IPS-15b (cell line): ENCODE data around the gene PRSS53.
"Not testable (repeated sequence)": the region's sequence is repeated elsewhere in the genome, so short reads cannot be mapped to it uniquely, and the experiment has no call there.

Experiments used
- H3K27me3 ChIP-seq: one replicate; pipeline ENCODE4 v1.6.1; 2013; ENCODE audit warnings: low read length; ENCODE audit not compliant: control insufficient read depth, insufficient read depth
- H3K36me3 ChIP-seq: one replicate; pipeline ENCODE4 v1.6.1; 2013; ENCODE audit warnings: low read length; ENCODE audit not compliant: control insufficient read depth, insufficient read depth
- H3K4me1 ChIP-seq: one replicate; pipeline ENCODE4 v1.6.1; 2013; ENCODE audit warnings: mild to moderate bottlenecking, low read length; ENCODE audit not compliant: control insufficient read depth, insufficient read depth
- H3K4me3 ChIP-seq: one replicate; pipeline ENCODE4 v1.5.1; 2013; ENCODE audit warnings: low read depth, low read length
- H3K9ac ChIP-seq: one replicate; pipeline ENCODE4 v1.6.1; 2013; ENCODE audit warnings: low read depth, mild to moderate bottlenecking, low read length
- H3K9me3 ChIP-seq: one replicate; pipeline ENCODE4 v1.6.1; 2013; ENCODE audit warnings: mild to moderate bottlenecking, low read length; ENCODE audit not compliant: control insufficient read depth, insufficient read depth

The PRSS53 gene

GRCh38 chr16:31088459-31089183, at the start of gene PRSS53:
Gene PRSS53 (minus strand): TSS chr16:31088943. CDS start chr16:31088809, 134 bp downstream.
- no peaks in the 10 kb centered on the region for H3K27me3 ChIP-seq
- peaks cover 10% of the 10 kb centered on the region for H3K36me3 ChIP-seq
- H3K4me3 ChIP-seq, result no peak within 1 kb of the TSS
- no peaks in the 10 kb centered on the region for H3K9me3 ChIP-seq
- H3K9ac ChIP-seq, result no peak within 1 kb of the TSS
- no peaks in the 10 kb centered on the region for H3K4me1 ChIP-seq

GRCh38 chr16:31136822-31137499, 48.2 kb upstream of the PRSS53 start:
- Histone ChIP-seq H3K4me1 (peaks cover 18% of the 10 kb centered on the region), H3K36me3 (peaks cover 14% of the 10 kb centered on the region)
- H3K4me3 ChIP-seq, H3K9ac ChIP-seq, H3K27me3 ChIP-seq, H3K9me3 ChIP-seq: not testable (repeated sequence)

- Histone ChIP-seq H3K9me3 (no peaks in the 10 kb centered on the region), H3K27me3 (no peaks in the 10 kb centered on the region), H3K4me1 (peaks cover 14% of the 10 kb centered on the region), H3K4me3 (no peak overlapping the region), H3K9ac (no peak overlapping the region), H3K36me3 (peaks cover 21% of the 10 kb centered on the region)
Observed at GRCh38 chr16:31136287-31136662, 47.5 kb upstream of the PRSS53 start.

- no peaks in the 10 kb centered on the region for H3K27me3 ChIP-seq
- peak within 1 kb of the TSS; percentile 77 for H3K9ac ChIP-seq
- H3K9me3 ChIP-seq, result no peaks in the 10 kb centered on the region
- peaks cover 24% of the 10 kb centered on the region for H3K36me3 ChIP-seq
- peaks cover 14% of the 10 kb centered on the region for H3K4me1 ChIP-seq
- H3K4me3 ChIP-seq, result peak within 1 kb of the TSS; percentile 79
Observed at GRCh38 chr16:31135535-31136286, 47.0 kb upstream of the PRSS53 start, which contains the start of gene PRSS8. Gene PRSS8 (minus strand): TSS chr16:31135727. CDS start chr16:31135498, 229 bp downstream.

- Histone ChIP-seq H3K9me3 (no peaks in the 10 kb centered on the region), H3K4me3 (peak overlapping the region; percentile 79), H3K4me1 (peaks cover 14% of the 10 kb centered on the region), H3K36me3 (peaks cover 29% of the 10 kb centered on the region), H3K27me3 (no peaks in the 10 kb centered on the region), H3K9ac (peak overlapping the region; percentile 77)
Observed at GRCh38 chr16:31134625-31135534, 46.1 kb upstream of the PRSS53 start.

- Histone ChIP-seq H3K9me3 (no peaks in the 10 kb centered on the region), H3K36me3 (peaks cover 35% of the 10 kb centered on the region), H3K27me3 (no peaks in the 10 kb centered on the region), H3K4me1 (peaks cover 11% of the 10 kb centered on the region), H3K4me3 (peak overlapping the region; percentile 79), H3K9ac (peak overlapping the region; percentile 77)
Observed at GRCh38 chr16:31134091-31134571, 45.4 kb upstream of the PRSS53 start.

GRCh38 chr16:31133046-31133501, 44.3 kb upstream of the PRSS53 start:
- Histone ChIP-seq H3K27me3 (no peaks in the 10 kb centered on the region), H3K4me1 (peaks cover 8% of the 10 kb centered on the region), H3K9me3 (no peaks in the 10 kb centered on the region), H3K4me3 (no peak overlapping the region), H3K36me3 (peaks cover 39% of the 10 kb centered on the region), H3K9ac (no peak overlapping the region)

- Histone ChIP-seq H3K36me3 (peaks cover 45% of the 10 kb centered on the region), H3K4me1 (peaks cover 8% of the 10 kb centered on the region), H3K9ac (peak overlapping the region; percentile 12), H3K27me3 (no peaks in the 10 kb centered on the region), H3K9me3 (no peaks in the 10 kb centered on the region), H3K4me3 (no peak overlapping the region)
Observed at GRCh38 chr16:31132303-31132979, 43.7 kb upstream of the PRSS53 start.

- Histone ChIP-seq H3K4me1 (peaks cover 8% of the 10 kb centered on the region), H3K9ac (peak overlapping the region; percentile 12), H3K27me3 (no peaks in the 10 kb centered on the region), H3K9me3 (no peaks in the 10 kb centered on the region), H3K36me3 (peaks cover 51% of the 10 kb centered on the region), H3K4me3 (no peak overlapping the region)
Observed at GRCh38 chr16:31131841-31132271, 43.1 kb upstream of the PRSS53 start.

- no peak overlapping the region for H3K4me3 ChIP-seq
- no peaks in the 10 kb centered on the region for H3K27me3 ChIP-seq
- peaks cover 8% of the 10 kb centered on the region for H3K4me1 ChIP-seq
- H3K36me3 ChIP-seq, result peaks cover 53% of the 10 kb centered on the region
- H3K9ac ChIP-seq, result no peak overlapping the region
- H3K9me3 ChIP-seq, result no peaks in the 10 kb centered on the region
Observed at GRCh38 chr16:31131416-31131815, 42.7 kb upstream of the PRSS53 start.
